A673 (cell line): ENCODE measurements around the gene RALGAPA1.

Source experiments
- CTCF ChIP-seq: fragments of 300-800, 200-600 bp; sonication (generic); conservative IDR thresholded peaks from 2 replicates; pipeline ENCODE4 v1.5.1; 2017; ENCODE audit warnings: low read depth, mild to moderate bottlenecking, antibody characterized with exemption, low read length, moderate library complexity, mixed read lengths
- EZH2 ChIP-seq: fragments of 200-600 bp; sonication (generic); IDR thresholded peaks from 2 replicates; pipeline ENCODE4 v1.6.1; 2017; ENCODE audit warnings: borderline replicate concordance, low read depth, mild to moderate bottlenecking, mixed read lengths, antibody characterized with exemption, low read length; ENCODE audit not compliant: poor library complexity, severe bottlenecking

GRCh38 chr14:35553808-35554207, 255.3 kb downstream of the RALGAPA1 start:
- no peak for TF ChIP-seq CTCF
- no peak for TF ChIP-seq EZH2
